Neutrophil (primary cell): ENCODE measurements around the gene BABAM2.

ENCODE experiments used
- H3K27ac ChIP-seq: fragments of 200-600 bp; sonication (generic); 2 replicates; pipeline ENCODE4 v1.5.1; 2016; ENCODE audit warnings: mild to moderate bottlenecking, moderate library complexity
- H3K27me3 ChIP-seq: fragments of 200-600 bp; sonication (generic); 2 replicates; pipeline ENCODE4 v1.6.0; 2016; ENCODE audit warnings: mild to moderate bottlenecking
- H3K36me3 ChIP-seq: fragments of 200-600 bp; sonication (generic); 2 replicates; pipeline ENCODE4 v1.5.1; 2017
- H3K4me1 ChIP-seq, 2 experiments: fragments of 200-600 bp in 1 of 2; sonication (generic) in 1 of 2; 1 replicate in 1 of 2; 2 replicates in 1 of 2; pipeline versions ENCODE4 v1.5.1 to v1.6.1; 2013 to 2016; ENCODE audit warnings: low read depth in 1 of 2, low read length in 1 of 2, mild to moderate bottlenecking in 1 of 2, moderate library complexity in 1 of 2; ENCODE audit not compliant: control insufficient read depth in 1 of 2, insufficient read depth in 1 of 2
- H3K4me3 ChIP-seq, 2 experiments: fragments of 200-600 bp in 1 of 2; sonication (generic) in 1 of 2; 1 replicate in 1 of 2; 2 replicates in 1 of 2; pipeline ENCODE4 v1.5.1; 2013 to 2016; ENCODE audit warnings: low read depth in 1 of 2, low read length in 1 of 2, mild to moderate bottlenecking in 1 of 2, moderate library complexity in 1 of 2
- H3K9me3 ChIP-seq: fragments of 200-600 bp; sonication (generic); 2 replicates; pipeline ENCODE4 v1.5.1; 2016
- CTCF ChIP-seq: fragments of 200-600 bp; sonication (generic); IDR thresholded peaks from 2 replicates; pipeline ENCODE4 v1.5.1; 2016; ENCODE audit warnings: antibody characterized with exemption

The BABAM2 gene

GRCh38 chr2:28133778-28134177, 243.2 kb downstream of the BABAM2 start:
- Histone ChIP-seq H3K4me3 (no peak overlapping the region), H3K27me3 (no peaks in the 10 kb centered on the region), H3K36me3 (no peaks in the 10 kb centered on the region), H3K4me1 (no peaks in the 10 kb centered on the region), H3K9me3 (no peaks in the 10 kb centered on the region), H3K27ac (no peak overlapping the region)
- TF ChIP-seq CTCF: no peak

- Histone ChIP-seq H3K36me3 (no peaks in the 10 kb centered on the region), H3K9me3 (no peaks in the 10 kb centered on the region), H3K4me3 (no peak overlapping the region), H3K27me3 (no peaks in the 10 kb centered on the region), H3K4me1 (no peaks in the 10 kb centered on the region), H3K27ac (no peak overlapping the region)
- no peak for TF ChIP-seq CTCF
Observed at GRCh38 chr2:28134262-28134812, 243.8 kb downstream of the BABAM2 start.

GRCh38 chr2:28134857-28135256, 244.3 kb downstream of the BABAM2 start:
- no peaks in the 10 kb centered on the region for H3K36me3 ChIP-seq
- H3K4me1 ChIP-seq: no peaks in the 10 kb centered on the region
- H3K27ac ChIP-seq: no peak overlapping the region
- H3K9me3 ChIP-seq: no peaks in the 10 kb centered on the region
- no peak for TF ChIP-seq CTCF
- no peaks in the 10 kb centered on the region for H3K27me3 ChIP-seq
- no peak overlapping the region for H3K4me3 ChIP-seq

- Histone ChIP-seq H3K4me1 (no peaks in the 10 kb centered on the region), H3K36me3 (no peaks in the 10 kb centered on the region), H3K27ac (no peak overlapping the region), H3K27me3 (no peaks in the 10 kb centered on the region), H3K4me3 (no peak overlapping the region), H3K9me3 (no peaks in the 10 kb centered on the region)
- TF ChIP-seq CTCF: no peak
Observed at GRCh38 chr2:28135324-28135723, 244.8 kb downstream of the BABAM2 start.

GRCh38 chr2:28135799-28136198, 245.3 kb downstream of the BABAM2 start:
- no peak overlapping the region for H3K27ac ChIP-seq
- no peaks in the 10 kb centered on the region for H3K27me3 ChIP-seq
- no peaks in the 10 kb centered on the region for H3K4me1 ChIP-seq
- H3K9me3 ChIP-seq: no peaks in the 10 kb centered on the region
- no peak overlapping the region for H3K4me3 ChIP-seq
- H3K36me3 ChIP-seq: no peaks in the 10 kb centered on the region
- TF ChIP-seq CTCF: no peak

- no peaks in the 10 kb centered on the region for H3K4me1 ChIP-seq
- H3K36me3 ChIP-seq: no peaks in the 10 kb centered on the region
- no peak overlapping the region for H3K27ac ChIP-seq
- H3K27me3 ChIP-seq: no peaks in the 10 kb centered on the region
- H3K4me3 ChIP-seq: no peak overlapping the region
- H3K9me3 ChIP-seq: no peaks in the 10 kb centered on the region
- no peak for TF ChIP-seq CTCF
Observed at GRCh38 chr2:28136556-28136955, 246.0 kb downstream of the BABAM2 start.
